ENCODE results near the gene EIF2D. TPM values are rescaled to one million over a fixed set of nuclear protein-coding genes. Genes with fewer than 3 reads are reported as not detected.

Gene EIF2D
- total and polyA plus RNA-seq, 9 of the 15 experiments (the other 6 are each of a cell fraction or from before 2014, with no cell fraction given), result 81.1 to 138 (median 93.9) TPM

GRCh38 chr1:206635080-206635977 is 23.1 kb upstream of the EIF2D start, which contains the start of gene DYRK3 (continued):
- TF ChIP-seq TEAD4 (IDR thresholded peaks at IDR 0.05; ENCODE audit: low read length) (peak; percentile 38), TEAD4 (CRISPR knock-in tag; IDR thresholded peaks at IDR 0.05; ENCODE audit: borderline replicate concordance) (peak; percentile 20; the same call in 1 of the 2 replicates), MTA1 (IDR thresholded peaks at IDR 0.05; ENCODE audit: borderline replicate concordance) (no peak), STAT5A (IDR thresholded peaks at IDR 0.05; ENCODE audit: borderline replicate concordance, low read length) (no peak), FIP1L1 (IDR thresholded peaks at IDR 0.05; ENCODE audit: low read depth, low read length, poor library complexity, severe bottlenecking) (peak; percentile 92), KLF1 (tag; IDR thresholded peaks at IDR 0.05) (peak; percentile 96), CSDE1 (IDR thresholded peaks at IDR 0.05) (peak in 1 of 2 experiments; percentile 96; a peak in 2 of 4 replicates), SRSF7 (optimal IDR thresholded peaks at IDR 0.05; ENCODE audit: low read depth, low read length) (no peak), NKRF (IDR thresholded peaks at IDR 0.05; ENCODE audit: borderline replicate concordance) (peak; percentile 95; the same call in 1 of the 2 replicates), RBM34 (IDR thresholded peaks at IDR 0.05; ENCODE audit: borderline replicate concordance, insufficient read depth, low read length) (peak; percentile 99; the same call in 1 of the 2 replicates), CBX3 (IDR thresholded peaks at IDR 0.05; ENCODE audit: borderline replicate concordance in 1 of 2, low read length in 2 of 2) (peak in 1 of 2 experiments; percentile 95; a peak in 2 of 3 replicates), SMC3 (conservative IDR thresholded peaks at IDR 0.05; ENCODE audit: insufficient read depth, low read depth, low read length) (no peak), TEAD2 (tag; IDR thresholded peaks at IDR 0.05) (no peak), TGIF2 (CRISPR knock-in tag; IDR thresholded peaks at IDR 0.05) (peak; percentile 94; the same call in 1 of the 2 replicates), ZFP36 (IDR thresholded peaks at IDR 0.05; ENCODE audit: low read depth, low read length, partially characterized antibody) (no peak)
- TF ChIP-seq, protein P1, sequence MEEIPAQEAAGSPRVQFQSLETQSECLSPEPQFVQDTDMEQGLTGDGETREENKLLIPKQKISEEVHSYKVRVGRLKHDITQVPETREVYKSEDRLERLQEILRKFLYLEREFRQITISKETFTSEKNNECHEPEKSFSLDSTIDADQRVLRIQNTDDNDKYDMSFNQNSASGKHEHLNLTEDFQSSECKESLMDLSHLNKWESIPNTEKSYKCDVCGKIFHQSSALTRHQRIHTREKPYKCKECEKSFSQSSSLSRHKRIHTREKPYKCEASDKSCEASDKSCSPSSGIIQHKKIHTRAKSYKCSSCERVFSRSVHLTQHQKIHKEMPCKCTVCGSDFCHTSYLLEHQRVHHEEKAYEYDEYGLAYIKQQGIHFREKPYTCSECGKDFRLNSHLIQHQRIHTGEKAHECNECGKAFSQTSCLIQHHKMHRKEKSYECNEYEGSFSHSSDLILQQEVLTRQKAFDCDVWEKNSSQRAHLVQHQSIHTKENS (CRISPR knock-in tag; IDR thresholded peaks at IDR 0.05), result no peak
- TF ChIP-seq, protein P2, sequence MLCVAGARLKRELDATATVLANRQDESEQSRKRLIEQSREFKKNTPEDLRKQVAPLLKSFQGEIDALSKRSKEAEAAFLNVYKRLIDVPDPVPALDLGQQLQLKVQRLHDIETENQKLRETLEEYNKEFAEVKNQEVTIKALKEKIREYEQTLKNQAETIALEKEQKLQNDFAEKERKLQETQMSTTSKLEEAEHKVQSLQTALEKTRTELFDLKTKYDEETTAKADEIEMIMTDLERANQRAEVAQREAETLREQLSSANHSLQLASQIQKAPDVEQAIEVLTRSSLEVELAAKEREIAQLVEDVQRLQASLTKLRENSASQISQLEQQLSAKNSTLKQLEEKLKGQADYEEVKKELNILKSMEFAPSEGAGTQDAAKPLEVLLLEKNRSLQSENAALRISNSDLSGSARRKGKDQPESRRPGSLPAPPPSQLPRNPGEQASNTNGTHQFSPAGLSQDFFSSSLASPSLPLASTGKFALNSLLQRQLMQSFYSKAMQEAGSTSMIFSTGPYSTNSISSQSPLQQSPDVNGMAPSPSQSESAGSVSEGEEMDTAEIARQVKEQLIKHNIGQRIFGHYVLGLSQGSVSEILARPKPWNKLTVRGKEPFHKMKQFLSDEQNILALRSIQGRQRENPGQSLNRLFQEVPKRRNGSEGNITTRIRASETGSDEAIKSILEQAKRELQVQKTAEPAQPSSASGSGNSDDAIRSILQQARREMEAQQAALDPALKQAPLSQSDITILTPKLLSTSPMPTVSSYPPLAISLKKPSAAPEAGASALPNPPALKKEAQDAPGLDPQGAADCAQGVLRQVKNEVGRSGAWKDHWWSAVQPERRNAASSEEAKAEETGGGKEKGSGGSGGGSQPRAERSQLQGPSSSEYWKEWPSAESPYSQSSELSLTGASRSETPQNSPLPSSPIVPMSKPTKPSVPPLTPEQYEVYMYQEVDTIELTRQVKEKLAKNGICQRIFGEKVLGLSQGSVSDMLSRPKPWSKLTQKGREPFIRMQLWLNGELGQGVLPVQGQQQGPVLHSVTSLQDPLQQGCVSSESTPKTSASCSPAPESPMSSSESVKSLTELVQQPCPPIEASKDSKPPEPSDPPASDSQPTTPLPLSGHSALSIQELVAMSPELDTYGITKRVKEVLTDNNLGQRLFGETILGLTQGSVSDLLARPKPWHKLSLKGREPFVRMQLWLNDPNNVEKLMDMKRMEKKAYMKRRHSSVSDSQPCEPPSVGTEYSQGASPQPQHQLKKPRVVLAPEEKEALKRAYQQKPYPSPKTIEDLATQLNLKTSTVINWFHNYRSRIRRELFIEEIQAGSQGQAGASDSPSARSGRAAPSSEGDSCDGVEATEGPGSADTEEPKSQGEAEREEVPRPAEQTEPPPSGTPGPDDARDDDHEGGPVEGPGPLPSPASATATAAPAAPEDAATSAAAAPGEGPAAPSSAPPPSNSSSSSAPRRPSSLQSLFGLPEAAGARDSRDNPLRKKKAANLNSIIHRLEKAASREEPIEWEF (CRISPR knock-in tag; IDR thresholded peaks at IDR 0.05), result no peak
